ENCODE results near the gene ELAC2. TPM values are rescaled to one million over a fixed set of nuclear protein-coding genes. Genes with fewer than 3 reads are reported as not detected.

The ELAC2 gene
- total and polyA plus RNA-seq, 2 of the 8 experiments (the other 6 are each of a cell fraction or from before 2014, with no cell fraction given), result 91.6 to 127 TPM

- TF ChIP-seq RXRA (IDR thresholded peaks at IDR 0.05; ENCODE audit: insufficient read depth, low read depth, low read length), result no peak
- no peak for TF ChIP-seq POLR2A (IDR thresholded peaks at IDR 0.05; ENCODE audit: control extremely low read depth in 1 of 2, low read depth in 2 of 2, low read length in 2 of 2)
Observed at GRCh38 chr17:12973496-12974004, 44.3 kb downstream of the ELAC2 start (continued).

Measured in H1 (cell line).